Activated CD4-positive, alpha-beta memory T cell treated with anti-CD3 and anti-CD28 coated beads, Interleukin-2, amount 10 ng/mL, durations not matched to agents 7 days and 5 days (primary cell): ENCODE measurements around the gene SUMF1. TPM values are rescaled to one million over a fixed set of nuclear protein-coding genes. Genes with fewer than 3 reads are reported as not detected.

Experiments
- CTCF ChIA-PET: fragments of 350-600 bp; sonication (Branson Sonifier 250); formaldehyde crosslinking; loops from one replicate; lab custom pipeline; 2021; ENCODE audit warnings: antibody characterized with exemption, inconsistent platforms; lab: Charles Lee
- POLR2A ChIA-PET: fragments of 350-600 bp; sonication (Branson Sonifier 250); formaldehyde crosslinking; loops from one replicate; lab custom pipeline; 2021; ENCODE audit warnings: antibody characterized with exemption; lab: Charles Lee
- DNase-seq: peaks from one replicate; pipeline ENCODE4 v3.0.0-alpha.2; 2020
- H3K27ac Mint-ChIP-seq: one replicate; pipeline ENCODE4 v1.8.0; 2021; ENCODE audit warnings: mild to moderate bottlenecking, mixed read lengths
- H3K27me3 Mint-ChIP-seq: one replicate; pipeline ENCODE4 v1.8.0; 2021; ENCODE audit warnings: mixed read lengths
- H3K36me3 Mint-ChIP-seq: one replicate; pipeline ENCODE4 v1.8.0; 2021; ENCODE audit warnings: low read depth, mixed read lengths
- H3K4me1 Mint-ChIP-seq: one replicate; pipeline ENCODE4 v1.8.0; 2021; ENCODE audit warnings: mixed read lengths
- H3K4me3 Mint-ChIP-seq: one replicate; pipeline ENCODE4 v1.8.0; 2021; ENCODE audit warnings: mild to moderate bottlenecking, mixed read lengths
- H3K9me3 Mint-ChIP-seq: one replicate; pipeline ENCODE4 v1.8.0; 2021; ENCODE audit warnings: mixed read lengths
- total RNA-seq, 2 experiments: library from RNA; stranded (reverse); gene quantifications; one replicate each; pipeline ENCODE4 v1.2.3, GENCODE V29; 2021

SUMF1 gene
- total RNA-seq, 2 experiments from 2014 or later = 7.1 to 7.3 TPM

DNA sequence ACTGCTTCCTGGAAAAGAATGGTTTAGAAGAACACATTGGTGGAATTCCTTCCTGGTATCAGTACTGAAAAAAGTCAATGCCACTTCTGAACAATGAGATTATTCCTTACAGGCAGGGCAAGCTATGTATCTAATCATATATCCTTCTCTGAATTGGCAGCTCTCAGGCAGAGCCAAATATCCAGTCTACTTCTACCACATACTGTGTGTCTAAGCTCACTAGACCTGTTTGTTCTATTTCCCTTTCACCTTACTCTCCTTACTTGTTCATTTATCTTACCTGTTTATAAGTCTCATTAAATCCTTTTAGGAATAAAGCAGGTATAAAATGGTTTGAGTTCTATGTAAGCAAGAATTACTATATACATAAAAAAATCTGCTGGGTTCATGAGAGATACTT is 155.6 kb downstream of the SUMF1 start:
- CTCF ChIA-PET = interaction anchor here (1.0 kb wide), 1 partner anchor 18 kb away, joined by 3 read pairs; no protein-coding TSS in a partner anchor
- POLR2A ChIA-PET = no interaction called here
- Mint-ChIP-seq H3K9me3 (no peaks in the 10 kb centered on the region), H3K36me3 (peaks cover 12% of the 10 kb centered on the region), H3K27me3 (no peaks in the 10 kb centered on the region), H3K27ac (no peak overlapping the region), H3K4me3 (no peak overlapping the region), H3K4me1 (no peaks in the 10 kb centered on the region)
- DNase-seq = no peak

Other genes with a start within 250 kb of the SUMF1 start
- gene SETMAR, start 163.9 kb downstream of the SUMF1 start, total RNA-seq = 1 to 10 TPM; 5.2 to 6.2 TPM
- gene ITPR1, start 26.1 kb upstream of the SUMF1 start, total RNA-seq = 10 to 100 TPM; 59.6 to 64.3 TPM